H9 (cell line): ENCODE data around the gene FRAS1. TPM values are rescaled to one million over a fixed set of nuclear protein-coding genes. Genes with fewer than 3 reads are reported as not detected.

Experiments
- DNase-seq: peaks from one replicate; pipeline ENCODE4 v3.0.0-alpha.2; 2017
- H2AFZ ChIP-seq: one replicate; pipeline ENCODE4 v1.6.1; 2013; ENCODE audit warnings: mild to moderate bottlenecking, low read length, control low read depth, moderate library complexity
- H2AK5ac ChIP-seq: 2 replicates; pipeline ENCODE4 v1.6.1; 2013; ENCODE audit warnings: low read length, control low read depth, mixed read lengths; ENCODE audit not compliant: insufficient read length
- H2BK120ac ChIP-seq: one replicate; pipeline ENCODE4 v1.6.1; 2013; ENCODE audit warnings: low read depth, mild to moderate bottlenecking, low read length, control low read depth, inconsistent platforms; ENCODE audit not compliant: poor library complexity, severe bottlenecking
- H2BK12ac ChIP-seq: 2 replicates; pipeline ENCODE4 v1.6.1; 2013; ENCODE audit warnings: low read length, control low read depth, mixed read lengths, low read depth; ENCODE audit not compliant: insufficient read length
- H2BK15ac ChIP-seq: 2 replicates; pipeline ENCODE4 v1.6.1; 2013; ENCODE audit warnings: low read depth, low read length, control low read depth
- H2BK20ac ChIP-seq: one replicate; pipeline ENCODE4 v1.6.1; 2013; ENCODE audit warnings: low read depth, mild to moderate bottlenecking, low read length, control low read depth, inconsistent platforms; ENCODE audit not compliant: poor library complexity, severe bottlenecking
- H2BK5ac ChIP-seq: 2 replicates; pipeline ENCODE4 v1.6.1; 2013; ENCODE audit warnings: low read length, control low read depth, mixed read lengths; ENCODE audit not compliant: insufficient read length
- H3K14ac ChIP-seq: 2 replicates; pipeline ENCODE4 v1.6.1; 2013; ENCODE audit warnings: low read length, control low read depth; ENCODE audit not compliant: insufficient read depth
- H3K18ac ChIP-seq: 2 replicates; pipeline ENCODE4 v1.6.1; 2013; ENCODE audit warnings: low read depth, mild to moderate bottlenecking, mixed read lengths, low read length, control low read depth; ENCODE audit not compliant: insufficient read length
- H3K23ac ChIP-seq: 2 replicates; pipeline ENCODE4 v1.6.1; 2013; ENCODE audit warnings: low read length, control low read depth, mixed read lengths, low read depth; ENCODE audit not compliant: insufficient read length
- H3K23me2 ChIP-seq: 2 replicates; pipeline ENCODE4 v1.6.1; 2013; ENCODE audit warnings: low read depth, mild to moderate bottlenecking, mixed read lengths, low read length, control low read depth; ENCODE audit not compliant: insufficient read length, poor library complexity, severe bottlenecking
- H3K27ac ChIP-seq: 2 replicates; pipeline ENCODE4 v1.5.1; 2013; ENCODE audit warnings: low read length, control low read depth, mixed read lengths, low read depth; ENCODE audit not compliant: insufficient read length
- H3K27me3 ChIP-seq: 2 replicates; pipeline ENCODE4 v1.6.1; 2013; ENCODE audit warnings: low read length, control low read depth, inconsistent platforms; ENCODE audit not compliant: insufficient read depth
- H3K4ac ChIP-seq: 2 replicates; pipeline ENCODE4 v1.6.1; 2013; ENCODE audit warnings: low read depth, mild to moderate bottlenecking, control low read depth, inconsistent platforms, low read length, moderate library complexity
- H3K4me1 ChIP-seq: 2 replicates; pipeline ENCODE4 v1.6.1; 2013; ENCODE audit warnings: low read length, control low read depth, inconsistent platforms; ENCODE audit not compliant: insufficient read depth
- H3K4me2 ChIP-seq: 2 replicates; pipeline ENCODE4 v1.6.1; 2013; ENCODE audit warnings: low read length, control low read depth, mixed read lengths; ENCODE audit not compliant: insufficient read length, insufficient read depth
- H3K56ac ChIP-seq: 2 replicates; pipeline ENCODE4 v1.6.1; 2013; ENCODE audit warnings: low read depth, mild to moderate bottlenecking, mixed read lengths, low read length, control low read depth; ENCODE audit not compliant: insufficient read length
- H3K79me1 ChIP-seq: 2 replicates; pipeline ENCODE4 v1.6.1; 2013; ENCODE audit warnings: low read depth, mild to moderate bottlenecking, moderate library complexity, low read length, control low read depth, inconsistent platforms; ENCODE audit not compliant: insufficient read depth, poor library complexity, severe bottlenecking
- H3K79me2 ChIP-seq: 2 replicates; pipeline ENCODE4 v1.6.1; 2013; ENCODE audit warnings: low read length, control low read depth, inconsistent platforms; ENCODE audit not compliant: insufficient read depth
- H3K9ac ChIP-seq: 2 replicates; pipeline ENCODE4 v1.6.1; 2013; ENCODE audit warnings: low read length, control low read depth, mixed read lengths; ENCODE audit not compliant: insufficient read length; ENCODE audit errors: extremely low read depth
- H3K9me3 ChIP-seq: one replicate; pipeline ENCODE4 v1.6.1; 2013; ENCODE audit warnings: low read depth, low read length, inconsistent platforms; ENCODE audit not compliant: control insufficient read depth
- H3T11ph ChIP-seq: one replicate; pipeline ENCODE4 v1.6.1; 2013; ENCODE audit warnings: mild to moderate bottlenecking, low read length, control low read depth, inconsistent platforms
- H4K20me1 ChIP-seq: one replicate; pipeline ENCODE4 v1.6.1; 2013; ENCODE audit not compliant: control insufficient read depth, insufficient read length, insufficient read depth
- H4K5ac ChIP-seq: 2 replicates; pipeline ENCODE4 v1.6.1; 2013; ENCODE audit warnings: low read depth, mild to moderate bottlenecking, mixed read lengths, low read length, control low read depth; ENCODE audit not compliant: insufficient read length
- H4K8ac ChIP-seq: replicated peaks from 2 replicates; pipeline ENCODE4 v1.6.1; 2013; ENCODE audit warnings: low read length, control low read depth, mixed read lengths, low read depth; ENCODE audit not compliant: insufficient read length
- H4K91ac ChIP-seq: 2 replicates; pipeline ENCODE4 v1.6.1; 2013; ENCODE audit warnings: low read depth, mild to moderate bottlenecking, moderate library complexity, mixed read lengths, low read length, control low read depth; ENCODE audit not compliant: insufficient read length
- H3K27ac Mint-ChIP-seq, 3 experiments: 2 replicates in 2 of 3; 3 replicates in 1 of 3; pipeline ENCODE4 v1.8.0; 2020 to 2021; ENCODE audit warnings: mixed read lengths in 3 of 3, mild to moderate bottlenecking in 1 of 3, moderate library complexity in 1 of 3
- H3K27me3 Mint-ChIP-seq: 2 replicates; pipeline ENCODE4 v1.8.0; 2021; ENCODE audit warnings: low read depth, mild to moderate bottlenecking, moderate library complexity, mixed read lengths
- H3K36me3 Mint-ChIP-seq, 3 experiments: 2 replicates in 2 of 3; 3 replicates in 1 of 3; pipeline ENCODE4 v1.8.0; 2020 to 2021; ENCODE audit warnings: low read depth in 3 of 3, mixed read lengths in 3 of 3; ENCODE audit not compliant: insufficient read depth in 1 of 3
- H3K4me1 Mint-ChIP-seq, 2 experiments: 2 replicates each; pipeline ENCODE4 v1.8.0; 2020; ENCODE audit warnings: mixed read lengths in 2 of 2
- H3K4me3 Mint-ChIP-seq, 2 experiments: 2 replicates in 1 of 2; 3 replicates in 1 of 2; pipeline ENCODE4 v1.8.0; 2020 to 2021; ENCODE audit warnings: mild to moderate bottlenecking in 2 of 2, mixed read lengths in 2 of 2, moderate library complexity in 1 of 2
- H3K9me3 Mint-ChIP-seq, 2 experiments: 2 replicates in 1 of 2; 3 replicates in 1 of 2; pipeline ENCODE4 v1.8.0; 2020; ENCODE audit warnings: mild to moderate bottlenecking in 2 of 2, mixed read lengths in 2 of 2, moderate library complexity in 1 of 2
- total RNA-seq: library from RNA; stranded (reverse); gene quantifications from 2 replicates; pipeline ENCODE4 v1.2.1, GENCODE V29; 2021
- TF ChIP-seq, protein P1 (sequence below): fragments of 200-600 bp; sonication (generic); conservative IDR thresholded peaks from 3 replicates; pipeline ENCODE4 v1.8.0; 2021; ENCODE audit warnings: antibody characterized with exemption, mild to moderate bottlenecking

The FRAS1 gene
- total RNA-seq, 1 experiment from 2014 or later: 58.5 TPM

DNA sequence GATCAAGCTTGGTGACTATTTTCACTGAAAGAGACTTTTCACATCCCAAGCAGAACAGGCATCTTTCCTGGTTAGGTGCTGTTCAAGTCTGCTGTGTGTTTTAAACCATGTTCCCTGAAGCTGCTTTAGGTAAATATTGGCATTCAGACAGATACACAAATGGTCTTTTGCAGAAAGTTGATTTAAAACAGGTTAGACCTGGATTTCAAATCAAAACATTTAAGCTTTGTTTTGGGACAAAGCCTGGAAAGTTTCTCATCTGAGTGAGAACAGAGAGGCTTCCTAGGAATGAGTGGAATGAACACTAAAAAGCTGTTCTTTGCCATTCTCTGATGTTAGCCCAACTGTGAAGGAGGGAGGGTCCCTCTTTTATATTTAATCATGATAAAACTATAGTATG lies 504.6 kb downstream of the FRAS1 start:
- no peak overlapping the region for H2BK120ac ChIP-seq
- H4K5ac ChIP-seq: no peak overlapping the region
- no peak overlapping the region for H2BK5ac ChIP-seq
- H3K4me1 ChIP-seq: peaks cover 14% of the 10 kb centered on the region; the same call in 1 of the 2 replicates
- no peaks in the 10 kb centered on the region for H3K9me3 Mint-ChIP-seq
- TF ChIP-seq, protein P1, sequence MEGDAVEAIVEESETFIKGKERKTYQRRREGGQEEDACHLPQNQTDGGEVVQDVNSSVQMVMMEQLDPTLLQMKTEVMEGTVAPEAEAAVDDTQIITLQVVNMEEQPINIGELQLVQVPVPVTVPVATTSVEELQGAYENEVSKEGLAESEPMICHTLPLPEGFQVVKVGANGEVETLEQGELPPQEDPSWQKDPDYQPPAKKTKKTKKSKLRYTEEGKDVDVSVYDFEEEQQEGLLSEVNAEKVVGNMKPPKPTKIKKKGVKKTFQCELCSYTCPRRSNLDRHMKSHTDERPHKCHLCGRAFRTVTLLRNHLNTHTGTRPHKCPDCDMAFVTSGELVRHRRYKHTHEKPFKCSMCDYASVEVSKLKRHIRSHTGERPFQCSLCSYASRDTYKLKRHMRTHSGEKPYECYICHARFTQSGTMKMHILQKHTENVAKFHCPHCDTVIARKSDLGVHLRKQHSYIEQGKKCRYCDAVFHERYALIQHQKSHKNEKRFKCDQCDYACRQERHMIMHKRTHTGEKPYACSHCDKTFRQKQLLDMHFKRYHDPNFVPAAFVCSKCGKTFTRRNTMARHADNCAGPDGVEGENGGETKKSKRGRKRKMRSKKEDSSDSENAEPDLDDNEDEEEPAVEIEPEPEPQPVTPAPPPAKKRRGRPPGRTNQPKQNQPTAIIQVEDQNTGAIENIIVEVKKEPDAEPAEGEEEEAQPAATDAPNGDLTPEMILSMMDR: no peak
- no peak overlapping the region for H3K23ac ChIP-seq
- H2BK15ac ChIP-seq: no peak overlapping the region
- H3K56ac ChIP-seq: no peak overlapping the region
- no peaks in the 10 kb centered on the region for H3K23me2 ChIP-seq
- no peak overlapping the region for H3K18ac ChIP-seq
- no peak overlapping the region for H3T11ph ChIP-seq
- no peak overlapping the region for H3K4ac ChIP-seq
- no peak for DNase-seq
- H3K4me3 Mint-ChIP-seq: no peak overlapping the region
- H4K8ac ChIP-seq: no peak overlapping the region
- H2AFZ ChIP-seq: no peak overlapping the region
- H3K4me1 Mint-ChIP-seq: peaks cover 41 to 42% of the 10 kb centered on the region in 2 experiments
- no peaks in the 10 kb centered on the region for H3K79me1 ChIP-seq
- H4K20me1 ChIP-seq: no peaks in the 10 kb centered on the region
- H3K9me3 ChIP-seq: no peaks in the 10 kb centered on the region
- H4K91ac ChIP-seq: no peak overlapping the region
- H2BK20ac ChIP-seq: no peak overlapping the region
- no peak overlapping the region for H3K27ac ChIP-seq
- H2AK5ac ChIP-seq: no peak overlapping the region
- no peaks in the 10 kb centered on the region for H3K27me3 Mint-ChIP-seq
- H2BK12ac ChIP-seq: no peak overlapping the region
- H3K79me2 ChIP-seq: no peaks in the 10 kb centered on the region
- no peaks in the 10 kb centered on the region for H3K27me3 ChIP-seq
- no peak overlapping the region for H3K27ac Mint-ChIP-seq
- H3K4me2 ChIP-seq: no peak overlapping the region
- H3K36me3 Mint-ChIP-seq: peaks cover 0 to 4% (median 0%) of the 10 kb centered on the region in 3 experiments; a peak in 1 of 7 replicates
- H3K14ac ChIP-seq: no peak overlapping the region
- no peak overlapping the region for H3K9ac ChIP-seq
